Measurements from ENCODE around the gene CDA. TPM values are rescaled to one million over a fixed set of nuclear protein-coding genes. Genes with fewer than 3 reads are reported as not detected.
A peak's percentile ranks its signal among the peaks of the same experiment; 100 is the strongest.

Gene CDA
- total RNA-seq, 1 experiment from 2014 or later = 6.5 TPM

DNA sequence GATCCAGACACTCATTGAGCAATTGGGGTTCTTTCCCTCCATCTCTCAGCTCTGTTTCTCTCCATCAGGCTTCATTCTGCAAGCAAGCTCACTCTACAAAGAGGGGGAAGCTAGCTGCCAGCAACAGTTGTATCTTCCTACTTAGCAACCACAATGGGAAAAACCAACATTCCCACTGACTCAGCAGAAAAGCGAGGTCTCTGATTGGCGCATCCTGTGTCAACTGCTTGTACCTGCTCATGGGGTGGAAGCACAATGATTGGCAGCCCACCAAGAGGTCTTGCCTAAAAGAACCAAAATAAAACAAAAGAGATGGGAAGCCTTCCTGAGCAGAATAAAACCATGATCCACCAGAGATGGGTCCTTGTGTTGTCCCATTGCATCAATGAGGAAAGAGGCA lies 4.0 kb upstream of the CDA start:
- Histone ChIP-seq H3T11ph (ENCODE audit: low read length) (no peak overlapping the region), H3K56ac (ENCODE audit: insufficient read length, low read depth, low read length) (no peak overlapping the region), H2BK20ac (ENCODE audit: low read depth, low read length, poor library complexity, severe bottlenecking) (no peak overlapping the region), H2BK5ac (ENCODE audit: insufficient read length, low read length) (no peak overlapping the region), H4K91ac (ENCODE audit: insufficient read length, low read depth, low read length) (no peak overlapping the region), H3K23ac (ENCODE audit: insufficient read length, low read depth, low read length) (no peak overlapping the region), H3K9me3 (ENCODE audit: control insufficient read depth, low read depth, low read length) (no peaks in the 10 kb centered on the region), H3K14ac (ENCODE audit: insufficient read depth, low read length) (no peak overlapping the region), H3K27ac (ENCODE audit: insufficient read length, low read depth, low read length) (no peak overlapping the region), H4K8ac (replicated peaks; ENCODE audit: insufficient read length, low read depth, low read length) (no peak overlapping the region), H4K20me1 (ENCODE audit: control insufficient read depth, insufficient read depth, insufficient read length) (peaks cover 2% of the 10 kb centered on the region), H2BK120ac (ENCODE audit: low read depth, low read length, poor library complexity, severe bottlenecking) (no peak overlapping the region), H2AFZ (ENCODE audit: low read length) (no peak overlapping the region), H2BK12ac (ENCODE audit: insufficient read length, low read depth, low read length) (no peak overlapping the region), H3K79me1 (ENCODE audit: insufficient read depth, low read depth, low read length, poor library complexity, severe bottlenecking) (no peaks in the 10 kb centered on the region), H3K4me1 (ENCODE audit: insufficient read depth, low read length) (no peaks in the 10 kb centered on the region), H4K5ac (ENCODE audit: insufficient read length, low read depth, low read length) (no peak overlapping the region), H2BK15ac (ENCODE audit: low read depth, low read length) (no peak overlapping the region), H3K27me3 (ENCODE audit: insufficient read depth, low read length) (no peaks in the 10 kb centered on the region), H3K4ac (ENCODE audit: low read depth, low read length) (no peak overlapping the region), H3K23me2 (ENCODE audit: insufficient read length, low read depth, low read length, poor library complexity, severe bottlenecking) (no peaks in the 10 kb centered on the region), H3K4me2 (ENCODE audit: insufficient read depth, insufficient read length, low read length) (no peak overlapping the region), H3K18ac (ENCODE audit: insufficient read length, low read depth, low read length) (no peak overlapping the region), H3K9ac (ENCODE audit: extremely low read depth, insufficient read length, low read length) (no peak overlapping the region), H3K79me2 (ENCODE audit: insufficient read depth, low read length) (no peaks in the 10 kb centered on the region), H2AK5ac (ENCODE audit: insufficient read length, low read length) (no peak overlapping the region)
- Mint-ChIP-seq H3K27ac (peak overlapping the region in 2 of 3 experiments; percentile 19 to 44; a peak in 2 of 7 replicates), H3K36me3 (ENCODE audit: insufficient read depth in 1 of 3, low read depth in 3 of 3) (no peaks in the 10 kb centered on the region), H3K9me3 (no peaks in the 10 kb centered on the region; a peak in 2 of 5 replicates), H3K4me1 (peaks cover 22 to 26% of the 10 kb centered on the region in 2 experiments), H3K27me3 (ENCODE audit: low read depth) (peaks cover 12% of the 10 kb centered on the region), H3K4me3 (no peak overlapping the region)
- WGBS (ENCODE audit: extremely low coverage, insufficient read length, low lambda C conversion rate) = no CpG with 5 or more reads among the region's 2 CpGs
- TF ChIP-seq, protein P1, sequence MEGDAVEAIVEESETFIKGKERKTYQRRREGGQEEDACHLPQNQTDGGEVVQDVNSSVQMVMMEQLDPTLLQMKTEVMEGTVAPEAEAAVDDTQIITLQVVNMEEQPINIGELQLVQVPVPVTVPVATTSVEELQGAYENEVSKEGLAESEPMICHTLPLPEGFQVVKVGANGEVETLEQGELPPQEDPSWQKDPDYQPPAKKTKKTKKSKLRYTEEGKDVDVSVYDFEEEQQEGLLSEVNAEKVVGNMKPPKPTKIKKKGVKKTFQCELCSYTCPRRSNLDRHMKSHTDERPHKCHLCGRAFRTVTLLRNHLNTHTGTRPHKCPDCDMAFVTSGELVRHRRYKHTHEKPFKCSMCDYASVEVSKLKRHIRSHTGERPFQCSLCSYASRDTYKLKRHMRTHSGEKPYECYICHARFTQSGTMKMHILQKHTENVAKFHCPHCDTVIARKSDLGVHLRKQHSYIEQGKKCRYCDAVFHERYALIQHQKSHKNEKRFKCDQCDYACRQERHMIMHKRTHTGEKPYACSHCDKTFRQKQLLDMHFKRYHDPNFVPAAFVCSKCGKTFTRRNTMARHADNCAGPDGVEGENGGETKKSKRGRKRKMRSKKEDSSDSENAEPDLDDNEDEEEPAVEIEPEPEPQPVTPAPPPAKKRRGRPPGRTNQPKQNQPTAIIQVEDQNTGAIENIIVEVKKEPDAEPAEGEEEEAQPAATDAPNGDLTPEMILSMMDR (conservative IDR thresholded peaks at IDR 0.05) = no peak
- peak; percentile 59 for DNase-seq

All from H9 (cell line).